WERI-Rb-1 (cell line): ENCODE measurements around the gene FBXO48.

Experiments used
- DNase-seq: peaks from one replicate; pipeline ENCODE4 v3.0.0-alpha.2; 2020
- H3K27ac ChIP-seq: fragments of 250-450 bp; sonication (Bioruptor Pico); 2 replicates; pipeline ENCODE4 v1.5.1; 2020; ENCODE audit warnings: mild to moderate bottlenecking, moderate library complexity
- H3K27me3 ChIP-seq: fragments of 250-450 bp; sonication (Bioruptor Pico); 2 replicates; pipeline ENCODE4 v1.5.1; 2021; ENCODE audit warnings: mild to moderate bottlenecking, low read depth, moderate library complexity; ENCODE audit not compliant: insufficient read depth, severe bottlenecking
- H3K36me3 ChIP-seq: fragments of 250-450 bp; sonication (Bioruptor Pico); 2 replicates; pipeline ENCODE4 v1.5.1; 2020; ENCODE audit warnings: mild to moderate bottlenecking, moderate library complexity
- H3K4me3 ChIP-seq: 2 replicates; pipeline ENCODE4 v1.5.1; 2011; ENCODE audit warnings: low read depth, mild to moderate bottlenecking, control low read depth, low read length
- H3K9me3 ChIP-seq: fragments of 250-450 bp; sonication (Bioruptor Pico); 2 replicates; pipeline ENCODE4 v1.5.1; 2021; ENCODE audit warnings: mild to moderate bottlenecking, moderate library complexity; ENCODE audit not compliant: severe bottlenecking
- CTCF ChIP-seq: IDR thresholded peaks from 2 replicates; pipeline ENCODE4 v1.5.1; 2011; ENCODE audit warnings: low read depth, mild to moderate bottlenecking, control low read depth, inconsistent platforms, low read length

The FBXO48 gene

GRCh38 chr2:68468801-68469200, 1.7 kb upstream of the FBXO48 start:
- DNase-seq, result no peak
- no peaks in the 10 kb centered on the region for H3K9me3 ChIP-seq
- no peak overlapping the region for H3K27ac ChIP-seq
- H3K36me3 ChIP-seq, result peaks cover 4% of the 10 kb centered on the region; the same call in 1 of the 2 replicates
- H3K4me3 ChIP-seq, result no peak overlapping the region
- H3K27me3 ChIP-seq, result no peaks in the 10 kb centered on the region
- TF ChIP-seq CTCF, result no peak

- TF ChIP-seq CTCF, result no peak
- H3K27ac ChIP-seq, result peak overlapping the region; percentile 30
- no peak for DNase-seq
- H3K4me3 ChIP-seq, result peak overlapping the region; percentile 92
- H3K27me3 ChIP-seq, result no peaks in the 10 kb centered on the region
- H3K36me3 ChIP-seq, result peaks cover 4% of the 10 kb centered on the region; the same call in 1 of the 2 replicates
- H3K9me3 ChIP-seq, result no peaks in the 10 kb centered on the region
Observed at GRCh38 chr2:68466778-68467076, 367 bp downstream of the FBXO48 start.

GRCh38 chr2:68466361-68466777, 725 bp downstream of the FBXO48 start:
- H3K9me3 ChIP-seq, result no peaks in the 10 kb centered on the region
- H3K27ac ChIP-seq, result peak overlapping the region; percentile 30
- H3K4me3 ChIP-seq, result peak overlapping the region; percentile 92
- DNase-seq, result peak; percentile 27
- peaks cover 4% of the 10 kb centered on the region; the same call in 1 of the 2 replicates for H3K36me3 ChIP-seq
- no peaks in the 10 kb centered on the region for H3K27me3 ChIP-seq
- TF ChIP-seq CTCF, result no peak

GRCh38 chr2:68465081-68465916, 1.8 kb downstream of the FBXO48 start:
- no peak for TF ChIP-seq CTCF
- Histone ChIP-seq H3K27me3 (no peaks in the 10 kb centered on the region), H3K4me3 (no peak overlapping the region), H3K36me3 (peaks cover 4% of the 10 kb centered on the region; the same call in 1 of the 2 replicates), H3K27ac (no peak overlapping the region), H3K9me3 (no peaks in the 10 kb centered on the region)
- DNase-seq, result no peak

GRCh38 chr2:68464651-68465050, 2.4 kb downstream of the FBXO48 start:
- no peak for DNase-seq
- H3K36me3 ChIP-seq, result peaks cover 4% of the 10 kb centered on the region; the same call in 1 of the 2 replicates
- no peak overlapping the region for H3K27ac ChIP-seq
- no peak for TF ChIP-seq CTCF
- H3K4me3 ChIP-seq, result no peak overlapping the region
- no peaks in the 10 kb centered on the region for H3K27me3 ChIP-seq
- H3K9me3 ChIP-seq, result no peaks in the 10 kb centered on the region
